B cell (primary cell): ENCODE data around the gene ANKRD13D. TPM values are rescaled to one million over a fixed set of nuclear protein-coding genes. Genes with fewer than 3 reads are reported as not detected.
A peak's percentile ranks its signal among the peaks of the same experiment; 100 is the strongest.

ENCODE experiments used
- ATAC-seq: fragments of 200-7000 bp; cut with Tn5 transposase; one replicate; pipeline ENCODE4 v1.10.0; 2021; ENCODE audit warnings: low read depth, mild to moderate bottlenecking, moderate number of reproducible peaks, moderate library complexity
- CTCF ChIA-PET: fragments of 350-600 bp; sonication (Branson Sonifier 250); formaldehyde crosslinking; loops from one replicate; lab custom pipeline; 2021; ENCODE audit warnings: antibody characterized with exemption, inconsistent platforms; lab: Charles Lee
- POLR2A ChIA-PET: fragments of 350-600 bp; sonication (Branson Sonifier 250); formaldehyde crosslinking; loops from one replicate; lab custom pipeline; 2021; ENCODE audit warnings: antibody characterized with exemption; lab: Charles Lee
- DNase-seq: peaks from one replicate; pipeline ENCODE4 v3.0.0; 2013
- H2AFZ ChIP-seq: 2 replicates; pipeline ENCODE4 v1.6.1; 2012; ENCODE audit warnings: mild to moderate bottlenecking, low read depth, low read length; ENCODE audit not compliant: insufficient read depth, poor library complexity, severe bottlenecking
- H3K27ac ChIP-seq, 2 donors: 1 replicate in 1 of 2; 2 replicates in 1 of 2; pipeline ENCODE4 v1.5.1; 2012 to 2013; ENCODE audit warnings: low read length in 2 of 2, mild to moderate bottlenecking in 2 of 2, moderate library complexity in 1 of 2
- H3K27me3 ChIP-seq, 4 experiments: fragments of 200-600 bp in 1 of 4; sonication (generic) in 1 of 4; replicated peaks in 1 of 4; 1 replicate in 2 of 4; 2 replicates in 2 of 4; pipeline versions ENCODE4 v1.6.1 to v1.7.0; 2013 to 2016; ENCODE audit warnings: low read length in 3 of 4, mild to moderate bottlenecking in 2 of 4, mixed read lengths in 1 of 4, moderate library complexity in 1 of 4; ENCODE audit not compliant: insufficient read depth in 4 of 4, control insufficient read depth in 3 of 4; ENCODE audit errors: control extremely low read depth in 1 of 4
- H3K36me3 ChIP-seq, 2 experiments: replicated peaks in 1 of 2; 1 replicate in 1 of 2; 2 replicates in 1 of 2; pipeline versions ENCODE4 v1.6.1 to v1.7.1; 2013; ENCODE audit warnings: low read length in 1 of 2; ENCODE audit not compliant: insufficient read depth in 2 of 2, control insufficient read depth in 1 of 2; ENCODE audit errors: control extremely low read depth in 1 of 2, extremely low read depth in 1 of 2
- H3K4me1 ChIP-seq, 2 donors: fragments of 200-600 bp in 1 of 2; sonication (generic) in 1 of 2; 1 replicate in 1 of 2; 2 replicates in 1 of 2; pipeline versions ENCODE4 v1.5.1 to v1.6.1; 2013 to 2017; ENCODE audit warnings: low read length in 2 of 2; ENCODE audit not compliant: control insufficient read depth in 2 of 2, insufficient read depth in 2 of 2
- H3K4me2 ChIP-seq: replicated peaks from 2 replicates; pipeline ENCODE3; 2012; ENCODE audit warnings: mild to moderate bottlenecking, low read depth, low read length; ENCODE audit not compliant: poor library complexity, severe bottlenecking
- H3K4me3 ChIP-seq, 5 experiments: fragments of 200-600 bp in 1 of 5; sonication (generic) in 1 of 5; 1 replicate in 3 of 5; 2 replicates in 2 of 5; pipeline versions ENCODE4 v1.5.1 to v1.7.0; 2011 to 2016; ENCODE audit warnings: low read length in 4 of 5, mild to moderate bottlenecking in 4 of 5, low read depth in 2 of 5, control low read depth in 1 of 5, moderate library complexity in 1 of 5; ENCODE audit not compliant: insufficient read depth in 1 of 5; ENCODE audit errors: control extremely low read depth in 1 of 5, extremely low read depth in 1 of 5
- H3K79me2 ChIP-seq: fragments of 200-600 bp; sonication (generic); one replicate; pipeline ENCODE4 v1.6.0; 2016; ENCODE audit warnings: low read length; ENCODE audit not compliant: control insufficient read depth, insufficient read depth
- H3K9ac ChIP-seq: fragments of 200-600 bp; sonication (generic); 2 replicates; pipeline ENCODE4 v1.6.1; 2017; ENCODE audit warnings: mild to moderate bottlenecking, low read length, moderate library complexity
- H3K9me3 ChIP-seq, 3 donors: one replicate each; pipeline versions ENCODE4 v1.6.1 to v1.7.1; 2013; ENCODE audit warnings: low read length in 2 of 3; ENCODE audit not compliant: control insufficient read depth in 2 of 3, insufficient read depth in 1 of 3; ENCODE audit errors: control extremely low read depth in 1 of 3
- H4K20me1 ChIP-seq: 2 replicates; pipeline ENCODE4 v1.6.0; 2012; ENCODE audit warnings: mild to moderate bottlenecking, low read length; ENCODE audit not compliant: insufficient read depth, control insufficient read depth, poor library complexity, severe bottlenecking
- H3K27ac Mint-ChIP-seq: one replicate; pipeline ENCODE4 v1.8.0; 2021; ENCODE audit warnings: mixed read lengths
- H3K27me3 Mint-ChIP-seq: one replicate; pipeline ENCODE4 v1.8.0; 2021; ENCODE audit warnings: mixed read lengths
- H3K4me1 Mint-ChIP-seq: one replicate; pipeline ENCODE4 v1.8.0; 2021; ENCODE audit warnings: mixed read lengths
- H3K4me3 Mint-ChIP-seq: one replicate; pipeline ENCODE4 v1.8.0; 2021; ENCODE audit warnings: mixed read lengths
- H3K9me3 Mint-ChIP-seq: one replicate; pipeline ENCODE4 v1.8.0; 2022; ENCODE audit warnings: mixed read lengths; ENCODE audit not compliant: insufficient read depth
- EZH2 ChIP-seq: IDR thresholded peaks from 2 replicates; pipeline ENCODE4 v1.6.1; 2012; ENCODE audit warnings: borderline replicate concordance, low read depth, mild to moderate bottlenecking, moderate library complexity, low read length; ENCODE audit not compliant: insufficient read depth, poor library complexity, severe bottlenecking
- WGBS: methylation state at CpG from one replicate; pipeline ENCODE4 v1.1.5; 2013; ENCODE audit warnings: missing lambda C conversion rate; ENCODE audit not compliant: insufficient coverage; 5-methylcytosine and 5-hydroxymethylcytosine counted together
- intact Hi-C: fragments of 100-400 bp; cut with micrococcal nuclease; formaldehyde crosslinking; loops from one replicate; pipeline ENCODE4 v1.10.0; 2022
- polyA plus RNA-seq: library from polyadenylated mRNA; depleted of rRNA; stranded (reverse); fragments of >200 nt; gene quantifications from 2 replicates; pipeline ENCODE4 v1.2.3, GENCODE V29; 2012
- total RNA-seq, 2 donors: library from RNA; stranded (reverse); fragments of 120-200 nt in 1 of 2; gene quantifications; 1 replicate in 1 of 2; 2 replicates in 1 of 2; pipeline versions ENCODE4 v1.2.3 to v1.2.4, GENCODE V29; 2013 to 2022
- TF ChIP-seq, protein P1 (sequence below): fragments of 200-600 bp; IDR thresholded peaks from one replicate; pipeline ENCODE4 v1.8.0; 2022; ENCODE audit warnings: antibody characterized with exemption, mild to moderate bottlenecking

Gene ANKRD13D
- total and polyA plus RNA-seq, 2 donors (not counting 1 experiment from before 2014, with no cell fraction given), result 189 to 252 TPM

DNA sequence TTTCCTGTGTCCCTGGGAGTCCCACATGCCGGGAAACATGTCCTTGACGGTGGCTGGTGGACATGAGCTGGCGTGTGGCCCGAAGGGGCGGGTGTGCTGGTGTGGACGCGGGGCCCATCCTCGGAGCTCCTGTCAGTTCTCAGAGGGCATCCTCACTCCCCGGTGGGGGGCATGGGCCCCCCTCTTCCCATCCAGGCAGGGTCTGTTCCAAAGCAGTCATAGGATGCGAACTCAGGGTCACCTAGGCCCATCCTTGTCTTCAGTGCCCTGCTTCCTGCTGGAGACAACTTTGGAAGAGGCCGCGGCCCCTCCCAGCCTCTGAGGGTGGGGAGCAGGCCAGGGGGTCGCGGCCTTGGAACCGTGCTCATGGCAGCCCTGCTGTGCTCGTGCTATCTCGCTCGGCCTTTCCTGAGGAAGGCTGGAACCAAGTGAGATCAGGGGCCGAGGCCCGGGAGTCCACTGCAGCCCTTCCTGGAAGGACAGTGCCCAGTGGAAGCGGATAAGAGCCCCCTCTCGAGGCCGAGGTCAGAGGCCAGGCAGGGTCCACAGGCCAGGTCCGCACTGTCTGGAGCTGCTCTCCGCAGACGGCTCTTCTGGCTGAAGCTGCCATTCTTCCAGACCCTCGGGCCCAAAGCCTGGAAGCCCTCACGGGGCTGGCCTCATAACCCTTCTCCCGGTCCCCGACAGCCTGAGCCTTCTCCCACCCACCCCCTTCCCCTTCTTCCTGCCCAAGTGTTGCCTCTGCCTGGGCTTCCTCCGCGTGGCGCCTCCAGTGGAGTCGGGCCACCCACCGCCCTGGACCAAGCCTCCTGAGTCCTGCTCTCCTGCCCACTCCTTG, 14.1 kb upstream of the ANKRD13D start:
- Histone ChIP-seq H3K79me2 (peaks cover 100% of the 10 kb centered on the region), H3K4me3 (no peak overlapping the region), H3K9me3 (no peaks in the 10 kb centered on the region), H3K4me2 (peak overlapping the region; percentile 92), H3K27ac (peak overlapping the region; percentile 76 to 82), H3K9ac (peak overlapping the region; percentile 18), H3K4me1 (peaks cover 98 to 99% of the 10 kb centered on the region in 2 donors), H3K36me3 (peaks cover 0 to 76% of the 10 kb centered on the region in 2 experiments), H3K27me3 (no peaks in the 10 kb centered on the region), H2AFZ (no peak overlapping the region), H4K20me1 (peaks cover 75% of the 10 kb centered on the region)
- POLR2A ChIA-PET, result interaction anchor here (1.7 to 2.0 kb wide), 2 partner anchors 13 to 78 kb away, joined by 4 to 13 read pairs; partner anchors contain the start of gene ANKRD13D
- Mint-ChIP-seq H3K27me3 (no peaks in the 10 kb centered on the region), H3K4me1 (peaks cover 95% of the 10 kb centered on the region), H3K4me3 (peak overlapping the region; percentile 74), H3K9me3 (no peaks in the 10 kb centered on the region), H3K27ac (peak overlapping the region; percentile 98)
- no peak for ATAC-seq
- no peak for TF ChIP-seq EZH2
- TF ChIP-seq, protein P1, sequence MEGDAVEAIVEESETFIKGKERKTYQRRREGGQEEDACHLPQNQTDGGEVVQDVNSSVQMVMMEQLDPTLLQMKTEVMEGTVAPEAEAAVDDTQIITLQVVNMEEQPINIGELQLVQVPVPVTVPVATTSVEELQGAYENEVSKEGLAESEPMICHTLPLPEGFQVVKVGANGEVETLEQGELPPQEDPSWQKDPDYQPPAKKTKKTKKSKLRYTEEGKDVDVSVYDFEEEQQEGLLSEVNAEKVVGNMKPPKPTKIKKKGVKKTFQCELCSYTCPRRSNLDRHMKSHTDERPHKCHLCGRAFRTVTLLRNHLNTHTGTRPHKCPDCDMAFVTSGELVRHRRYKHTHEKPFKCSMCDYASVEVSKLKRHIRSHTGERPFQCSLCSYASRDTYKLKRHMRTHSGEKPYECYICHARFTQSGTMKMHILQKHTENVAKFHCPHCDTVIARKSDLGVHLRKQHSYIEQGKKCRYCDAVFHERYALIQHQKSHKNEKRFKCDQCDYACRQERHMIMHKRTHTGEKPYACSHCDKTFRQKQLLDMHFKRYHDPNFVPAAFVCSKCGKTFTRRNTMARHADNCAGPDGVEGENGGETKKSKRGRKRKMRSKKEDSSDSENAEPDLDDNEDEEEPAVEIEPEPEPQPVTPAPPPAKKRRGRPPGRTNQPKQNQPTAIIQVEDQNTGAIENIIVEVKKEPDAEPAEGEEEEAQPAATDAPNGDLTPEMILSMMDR, result no peak
- DNase-seq, result no peak
- CTCF ChIA-PET, result interaction anchor here (0.9 to 5.5 kb wide), 4 partner anchors 7 to 42 kb away, joined by 3 to 46 read pairs (median 5); partner anchors contain the start of gene GRK2
- intact Hi-C loops, result no loop called here
- WGBS, result 49% methylated on average over 34 of the region's 35 CpGs
